ENCODE results near the gene COX6A2.

COX6A2 gene

GRCh38 chr16:31409433-31409832 is 18.7 kb downstream of the COX6A2 start:
- no peak for DNase-seq (ENCODE audit: low read depth)

- DNase-seq (ENCODE audit: low read depth), result no peak
These were observed 20.8 kb downstream of the COX6A2 start for GRCh38 chr16:31407406-31407805.

- no peak for DNase-seq (ENCODE audit: low read depth)
These were observed 23.7 kb downstream of the COX6A2 start for GRCh38 chr16:31404353-31405064.

GRCh38 chr16:31403590-31404352 is 24.4 kb downstream of the COX6A2 start:
- no peak for DNase-seq (ENCODE audit: low read depth)

GRCh38 chr16:31402687-31403086 is 25.5 kb downstream of the COX6A2 start:
- no peak for DNase-seq (ENCODE audit: low read depth)

- DNase-seq (ENCODE audit: low read depth), result no peak
These were observed 26.7 kb downstream of the COX6A2 start for GRCh38 chr16:31401436-31401835.

- DNase-seq (ENCODE audit: low read depth), result no peak
These were observed 28.0 kb downstream of the COX6A2 start for GRCh38 chr16:31400191-31400590.

- no peak for DNase-seq (ENCODE audit: low read depth)
These were observed 30.5 kb downstream of the COX6A2 start for GRCh38 chr16:31397701-31398100.

GRCh38 chr16:31397096-31397660 is 31.0 kb downstream of the COX6A2 start:
- DNase-seq (ENCODE audit: low read depth), result no peak

- no peak for DNase-seq (ENCODE audit: low read depth)
These were observed 32.5 kb downstream of the COX6A2 start for GRCh38 chr16:31395647-31396046.

- no peak for DNase-seq (ENCODE audit: low read depth)
These were observed 35.1 kb downstream of the COX6A2 start, which contains the start of gene ITGAD for GRCh38 chr16:31393056-31393455. Gene ITGAD, plus strand, starts transcription at chr16:31393335. Its CDS starts 26 bp downstream, at chr16:31393361.

- DNase-seq (ENCODE audit: low read depth), result no peak
These were observed 37.6 kb downstream of the COX6A2 start for GRCh38 chr16:31390504-31391041.

GRCh38 chr16:31388535-31388934 is 39.6 kb downstream of the COX6A2 start:
- no peak for DNase-seq (ENCODE audit: low read depth)

GRCh38 chr16:31386157-31386984 is 41.8 kb downstream of the COX6A2 start:
- DNase-seq (ENCODE audit: low read depth), result no peak

- no peak for DNase-seq (ENCODE audit: low read depth)
These were observed 42.5 kb downstream of the COX6A2 start for GRCh38 chr16:31385680-31386079.

GRCh38 chr16:31382485-31383161 is 45.5 kb downstream of the COX6A2 start:
- DNase-seq (ENCODE audit: low read depth), result no peak

- DNase-seq (ENCODE audit: low read depth), result no peak
These were observed 48.0 kb downstream of the COX6A2 start for GRCh38 chr16:31380201-31380600.
